H9 (cell line): ENCODE results near the gene TRHDE. TPM values are rescaled to one million over a fixed set of nuclear protein-coding genes. Genes with fewer than 3 reads are reported as not detected.

Source experiments
- DNase-seq: peaks from one replicate; pipeline ENCODE4 v3.0.0-alpha.2; 2017
- H2AFZ ChIP-seq: one replicate; pipeline ENCODE4 v1.6.1; 2013; ENCODE audit warnings: mild to moderate bottlenecking, low read length, control low read depth, moderate library complexity
- H2AK5ac ChIP-seq: 2 replicates; pipeline ENCODE4 v1.6.1; 2013; ENCODE audit warnings: low read length, control low read depth, mixed read lengths; ENCODE audit not compliant: insufficient read length
- H2BK120ac ChIP-seq: one replicate; pipeline ENCODE4 v1.6.1; 2013; ENCODE audit warnings: low read depth, mild to moderate bottlenecking, low read length, control low read depth, inconsistent platforms; ENCODE audit not compliant: poor library complexity, severe bottlenecking
- H2BK12ac ChIP-seq: 2 replicates; pipeline ENCODE4 v1.6.1; 2013; ENCODE audit warnings: low read length, control low read depth, mixed read lengths, low read depth; ENCODE audit not compliant: insufficient read length
- H2BK15ac ChIP-seq: 2 replicates; pipeline ENCODE4 v1.6.1; 2013; ENCODE audit warnings: low read depth, low read length, control low read depth
- H2BK20ac ChIP-seq: one replicate; pipeline ENCODE4 v1.6.1; 2013; ENCODE audit warnings: low read depth, mild to moderate bottlenecking, low read length, control low read depth, inconsistent platforms; ENCODE audit not compliant: poor library complexity, severe bottlenecking
- H2BK5ac ChIP-seq: 2 replicates; pipeline ENCODE4 v1.6.1; 2013; ENCODE audit warnings: low read length, control low read depth, mixed read lengths; ENCODE audit not compliant: insufficient read length
- H3K14ac ChIP-seq: 2 replicates; pipeline ENCODE4 v1.6.1; 2013; ENCODE audit warnings: low read length, control low read depth; ENCODE audit not compliant: insufficient read depth
- H3K18ac ChIP-seq: 2 replicates; pipeline ENCODE4 v1.6.1; 2013; ENCODE audit warnings: low read depth, mild to moderate bottlenecking, mixed read lengths, low read length, control low read depth; ENCODE audit not compliant: insufficient read length
- H3K23ac ChIP-seq: 2 replicates; pipeline ENCODE4 v1.6.1; 2013; ENCODE audit warnings: low read length, control low read depth, mixed read lengths, low read depth; ENCODE audit not compliant: insufficient read length
- H3K23me2 ChIP-seq: 2 replicates; pipeline ENCODE4 v1.6.1; 2013; ENCODE audit warnings: low read depth, mild to moderate bottlenecking, mixed read lengths, low read length, control low read depth; ENCODE audit not compliant: insufficient read length, poor library complexity, severe bottlenecking
- H3K27ac ChIP-seq: 2 replicates; pipeline ENCODE4 v1.5.1; 2013; ENCODE audit warnings: low read length, control low read depth, mixed read lengths, low read depth; ENCODE audit not compliant: insufficient read length
- H3K27me3 ChIP-seq: 2 replicates; pipeline ENCODE4 v1.6.1; 2013; ENCODE audit warnings: low read length, control low read depth, inconsistent platforms; ENCODE audit not compliant: insufficient read depth
- H3K4ac ChIP-seq: 2 replicates; pipeline ENCODE4 v1.6.1; 2013; ENCODE audit warnings: low read depth, mild to moderate bottlenecking, control low read depth, inconsistent platforms, low read length, moderate library complexity
- H3K4me1 ChIP-seq: 2 replicates; pipeline ENCODE4 v1.6.1; 2013; ENCODE audit warnings: low read length, control low read depth, inconsistent platforms; ENCODE audit not compliant: insufficient read depth
- H3K4me2 ChIP-seq: 2 replicates; pipeline ENCODE4 v1.6.1; 2013; ENCODE audit warnings: low read length, control low read depth, mixed read lengths; ENCODE audit not compliant: insufficient read length, insufficient read depth
- H3K56ac ChIP-seq: 2 replicates; pipeline ENCODE4 v1.6.1; 2013; ENCODE audit warnings: low read depth, mild to moderate bottlenecking, mixed read lengths, low read length, control low read depth; ENCODE audit not compliant: insufficient read length
- H3K79me1 ChIP-seq: 2 replicates; pipeline ENCODE4 v1.6.1; 2013; ENCODE audit warnings: low read depth, mild to moderate bottlenecking, moderate library complexity, low read length, control low read depth, inconsistent platforms; ENCODE audit not compliant: insufficient read depth, poor library complexity, severe bottlenecking
- H3K79me2 ChIP-seq: 2 replicates; pipeline ENCODE4 v1.6.1; 2013; ENCODE audit warnings: low read length, control low read depth, inconsistent platforms; ENCODE audit not compliant: insufficient read depth
- H3K9ac ChIP-seq: 2 replicates; pipeline ENCODE4 v1.6.1; 2013; ENCODE audit warnings: low read length, control low read depth, mixed read lengths; ENCODE audit not compliant: insufficient read length; ENCODE audit errors: extremely low read depth
- H3K9me3 ChIP-seq: one replicate; pipeline ENCODE4 v1.6.1; 2013; ENCODE audit warnings: low read depth, low read length, inconsistent platforms; ENCODE audit not compliant: control insufficient read depth
- H3T11ph ChIP-seq: one replicate; pipeline ENCODE4 v1.6.1; 2013; ENCODE audit warnings: mild to moderate bottlenecking, low read length, control low read depth, inconsistent platforms
- H4K20me1 ChIP-seq: one replicate; pipeline ENCODE4 v1.6.1; 2013; ENCODE audit not compliant: control insufficient read depth, insufficient read length, insufficient read depth
- H4K5ac ChIP-seq: 2 replicates; pipeline ENCODE4 v1.6.1; 2013; ENCODE audit warnings: low read depth, mild to moderate bottlenecking, mixed read lengths, low read length, control low read depth; ENCODE audit not compliant: insufficient read length
- H4K8ac ChIP-seq: replicated peaks from 2 replicates; pipeline ENCODE4 v1.6.1; 2013; ENCODE audit warnings: low read length, control low read depth, mixed read lengths, low read depth; ENCODE audit not compliant: insufficient read length
- H4K91ac ChIP-seq: 2 replicates; pipeline ENCODE4 v1.6.1; 2013; ENCODE audit warnings: low read depth, mild to moderate bottlenecking, moderate library complexity, mixed read lengths, low read length, control low read depth; ENCODE audit not compliant: insufficient read length
- H3K27ac Mint-ChIP-seq, 3 experiments: 2 replicates in 2 of 3; 3 replicates in 1 of 3; pipeline ENCODE4 v1.8.0; 2020 to 2021; ENCODE audit warnings: mixed read lengths in 3 of 3, mild to moderate bottlenecking in 1 of 3, moderate library complexity in 1 of 3
- H3K27me3 Mint-ChIP-seq: 2 replicates; pipeline ENCODE4 v1.8.0; 2021; ENCODE audit warnings: low read depth, mild to moderate bottlenecking, moderate library complexity, mixed read lengths
- H3K36me3 Mint-ChIP-seq, 3 experiments: 2 replicates in 2 of 3; 3 replicates in 1 of 3; pipeline ENCODE4 v1.8.0; 2020 to 2021; ENCODE audit warnings: low read depth in 3 of 3, mixed read lengths in 3 of 3; ENCODE audit not compliant: insufficient read depth in 1 of 3
- H3K4me1 Mint-ChIP-seq, 2 experiments: 2 replicates each; pipeline ENCODE4 v1.8.0; 2020; ENCODE audit warnings: mixed read lengths in 2 of 2
- H3K4me3 Mint-ChIP-seq, 2 experiments: 2 replicates in 1 of 2; 3 replicates in 1 of 2; pipeline ENCODE4 v1.8.0; 2020 to 2021; ENCODE audit warnings: mild to moderate bottlenecking in 2 of 2, mixed read lengths in 2 of 2, moderate library complexity in 1 of 2
- H3K9me3 Mint-ChIP-seq, 2 experiments: 2 replicates in 1 of 2; 3 replicates in 1 of 2; pipeline ENCODE4 v1.8.0; 2020; ENCODE audit warnings: mild to moderate bottlenecking in 2 of 2, mixed read lengths in 2 of 2, moderate library complexity in 1 of 2
- CTCF ChIP-seq: fragments of 200-600 bp; sonication (generic); conservative IDR thresholded peaks from 3 replicates; pipeline ENCODE4 v1.8.0; 2021; ENCODE audit warnings: antibody characterized with exemption, mild to moderate bottlenecking
- WGBS: extraction: QIAGEN DNeasy Blood & Tissue Kit; methylation state at CpG from one replicate; pipeline ENCODE4 v1.1.7; 2013; ENCODE audit warnings: missing lambda C conversion rate, low lambda C conversion rate, mixed read lengths; ENCODE audit not compliant: insufficient read length; ENCODE audit errors: extremely low coverage; 5-methylcytosine and 5-hydroxymethylcytosine counted together
- total RNA-seq: library from RNA; stranded (reverse); gene quantifications from 2 replicates; pipeline ENCODE4 v1.2.1, GENCODE V29; 2021

Gene TRHDE
- total RNA-seq, 1 experiment from 2014 or later, result 1.0 TPM

DNA sequence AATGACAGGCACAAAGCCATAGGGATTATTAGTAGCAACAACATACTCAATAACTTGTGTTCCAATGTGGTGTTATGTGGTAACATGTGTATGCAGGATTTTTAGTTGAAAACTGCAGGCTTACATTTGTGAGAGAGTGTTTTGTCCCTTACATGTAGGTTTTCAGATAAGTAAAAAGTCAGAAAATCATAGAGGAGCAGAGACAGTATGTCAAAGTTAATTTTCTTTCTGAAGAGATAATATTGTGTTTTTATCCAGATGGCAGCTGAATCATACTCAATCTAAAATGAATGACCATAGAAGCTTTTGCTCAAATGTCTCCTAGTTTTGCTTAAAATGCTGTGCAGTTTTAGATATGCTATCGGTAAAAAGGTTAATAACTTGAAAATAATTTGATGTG lies 277.0 kb downstream of the TRHDE start:
- Histone ChIP-seq H3T11ph (no peak overlapping the region), H2BK120ac (no peak overlapping the region), H3K23me2 (no peaks in the 10 kb centered on the region), H3K27me3 (no peaks in the 10 kb centered on the region), H3K56ac (no peak overlapping the region), H3K23ac (no peak overlapping the region), H3K14ac (no peak overlapping the region), H2BK20ac (no peak overlapping the region), H3K79me1 (no peaks in the 10 kb centered on the region), H4K91ac (no peak overlapping the region), H4K8ac (no peak overlapping the region), H3K4ac (no peak overlapping the region), H3K9me3 (no peaks in the 10 kb centered on the region), H2BK12ac (no peak overlapping the region), H3K4me1 (no peaks in the 10 kb centered on the region; the same call in 1 of the 2 replicates), H3K79me2 (no peaks in the 10 kb centered on the region), H2BK5ac (no peak overlapping the region), H2BK15ac (no peak overlapping the region), H2AK5ac (no peak overlapping the region), H3K18ac (no peak overlapping the region), H4K20me1 (no peaks in the 10 kb centered on the region), H3K27ac (no peak overlapping the region), H3K4me2 (no peak overlapping the region), H4K5ac (no peak overlapping the region), H3K9ac (no peak overlapping the region), H2AFZ (no peak overlapping the region)
- Mint-ChIP-seq H3K36me3 (no peaks in the 10 kb centered on the region), H3K4me3 (no peak overlapping the region), H3K4me1 (peaks cover 6 to 15% of the 10 kb centered on the region in 2 experiments), H3K9me3 (no peaks in the 10 kb centered on the region), H3K27ac (no peak overlapping the region; a peak in 1 of 7 replicates), H3K27me3 (no peaks in the 10 kb centered on the region)
- no peak for TF ChIP-seq CTCF
- no peak for DNase-seq
- WGBS, result no CpG with 5 or more reads among the region's 1 CpG
